Measurements from ENCODE around the gene USP53. TPM values are rescaled to one million over a fixed set of nuclear protein-coding genes. Genes with fewer than 3 reads are reported as not detected.
A peak's percentile ranks its signal among the peaks of the same experiment; 100 is the strongest.

The USP53 gene
- total and polyA plus RNA-seq, 9 of the 15 experiments (the other 6 are each of a cell fraction or from before 2014, with no cell fraction given): 2.9 to 9.6 (median 8.3) TPM

- TF ChIP-seq ZBTB33 (CRISPR knock-in tag; IDR thresholded peaks at IDR 0.05): no peak
These were observed 5.5 kb upstream of the USP53 start (continued) for GRCh38 chr4:119207051-119207450.

GRCh38 chr4:119209077-119209476 is 3.4 kb upstream of the USP53 start:
- Histone ChIP-seq H3K9ac (ENCODE audit: insufficient read depth in 1 of 2, low read depth in 2 of 2, low read length in 2 of 2) (no peak overlapping the region), H3K27ac (ENCODE audit: extremely low read depth, low read depth, low read length) (no peak overlapping the region), H3K27me3 (ENCODE audit: control insufficient read depth in 2 of 2, insufficient read depth in 2 of 2, low read length in 2 of 2) (no peaks in the 10 kb centered on the region; a peak in 1 of 5 replicates), H3K9me3 (replicated peaks; ENCODE audit: control insufficient read depth, insufficient read depth, low read depth, low read length) (no peaks in the 10 kb centered on the region), H2AFZ (ENCODE audit: low read depth, low read length) (no peak overlapping the region), H3K9me1 (ENCODE audit: control insufficient read depth, insufficient read depth, low read length) (no peaks in the 10 kb centered on the region), H4K20me1 (replicated peaks; ENCODE audit: control insufficient read depth, insufficient read depth, low read length) (no peaks in the 10 kb centered on the region), H3K4me2 (ENCODE audit: insufficient read depth, low read length) (no peak overlapping the region), H3K4me3 (no peak overlapping the region), H3K79me2 (ENCODE audit: control insufficient read depth, insufficient read depth, low read length) (peaks cover 10% of the 10 kb centered on the region), H3K36me3 (ENCODE audit: control insufficient read depth, insufficient read depth, low read length) (no peaks in the 10 kb centered on the region), H3K4me1 (replicated peaks in 1 of 2; ENCODE audit: control insufficient read depth in 2 of 2, insufficient read depth in 2 of 2, low read length in 2 of 2) (peaks cover 4 to 15% of the 10 kb centered on the region in 2 experiments; a peak in 4 of 5 replicates)
- BruUV-seq (replicated peaks): no TSS peak
- FAIRE-seq (no peak), ATAC-seq (no peak), DNase-seq (ENCODE audit: extremely low read depth in 1 of 4, low spot score in 3 of 4) (peak; percentile 18 to 58 (median 30))
- ChIA-PET CTCF (ENCODE audit: low intra/inter-chr PET ratio) (no interaction called here), POLR2A (no interaction called here)
- in situ Hi-C loops (cut with MboI) (no loop called here), intact Hi-C loops (cut with micrococcal nuclease) (no loop called here)
- TF ChIP-seq MTF1 (CRISPR knock-in tag; IDR thresholded peaks at IDR 0.05; ENCODE audit: borderline replicate concordance) (no peak), FOS (IDR thresholded peaks at IDR 0.05; ENCODE audit: extremely low read depth, insufficient read length) (peak; percentile 68), U2AF2 (optimal IDR thresholded peaks at IDR 0.05; ENCODE audit: low read depth, low read length) (no peak), STAT6 (CRISPR knock-in tag; IDR thresholded peaks at IDR 0.05) (no peak), ARID1B (IDR thresholded peaks at IDR 0.05) (peak; percentile 74), GMEB1 (CRISPR knock-in tag; IDR thresholded peaks at IDR 0.05) (no peak), CREM (IDR thresholded peaks at IDR 0.05; ENCODE audit: low read depth) (peak; percentile 48; the same call in 1 of the 2 replicates), POLR2AphosphoS5 (IDR thresholded peaks at IDR 0.05; ENCODE audit: control insufficient read depth, insufficient read depth, low read depth, low read length) (no peak), CCNT2 (IDR thresholded peaks at IDR 0.05; ENCODE audit: borderline replicate concordance, extremely low read depth, insufficient read length, low read depth, low read length) (peak; percentile 35), JUND (IDR thresholded peaks at IDR 0.05; ENCODE audit: borderline replicate concordance, low read depth, low read length) (peak; percentile 93), JUND (tag; IDR thresholded peaks at IDR 0.05; ENCODE audit: borderline replicate concordance, low read depth, low read length) (peak; percentile 94), NFE2 (IDR thresholded peaks at IDR 0.05; ENCODE audit: low read depth) (0 out of 2 replicates have a peak, but pooled peaks have one; percentile 15), KAT2B (IDR thresholded peaks at IDR 0.05; ENCODE audit: low read depth, low read length) (no peak)
